H1 (cell line): Measurements from ENCODE around the gene KCNH5. TPM values are rescaled to one million over a fixed set of nuclear protein-coding genes. Genes with fewer than 3 reads are reported as not detected.

Experiments
- CTCF ChIA-PET: fragments of 300-600 bp; sonication (Branson Sonifier 250); formaldehyde crosslinking; loops from one replicate; lab custom pipeline; 2021; ENCODE audit not compliant: partially characterized antibody; lab: Charles Lee
- POLR2A ChIA-PET: fragments of 300-600 bp; sonication (Branson Sonifier 250); formaldehyde crosslinking; loops from one replicate; lab custom pipeline; 2021; ENCODE audit warnings: inconsistent platforms; ENCODE audit not compliant: partially characterized antibody; lab: Charles Lee
- DNase-seq, 2 experiments: peaks; one replicate each; pipeline versions ENCODE4 v3.0.0 to v3.0.0-alpha.2; 2010 to 2022; ENCODE audit warnings: low spot score in 2 of 2, low read depth in 1 of 2, mixed read lengths in 1 of 2
- FAIRE-seq: peaks from 2 replicates; lab custom pipeline; 2011; peaks lifted over from hg19 to GRCh38; lab: Jason Lieb, UNC
- H2AFZ ChIP-seq: 2 replicates; pipeline ENCODE4 v1.8.1; 2012; ENCODE audit warnings: low read length, inconsistent platforms
- H2AK5ac ChIP-seq: 2 replicates; pipeline ENCODE4 v1.6.1; 2013; ENCODE audit warnings: low read depth, low read length
- H2BK120ac ChIP-seq: replicated peaks from 2 replicates; pipeline ENCODE3; 2013; ENCODE audit warnings: low read depth, low read length, inconsistent platforms
- H2BK12ac ChIP-seq: 2 replicates; pipeline ENCODE4 v1.6.1; 2013; ENCODE audit warnings: low read depth, low read length
- H2BK15ac ChIP-seq: 2 replicates; pipeline ENCODE4 v1.6.1; 2013; ENCODE audit warnings: low read length
- H2BK20ac ChIP-seq: 2 replicates; pipeline ENCODE4 v1.6.1; 2013; ENCODE audit warnings: low read length
- H2BK5ac ChIP-seq: 2 replicates; pipeline ENCODE4 v1.6.1; 2013; ENCODE audit warnings: low read depth, low read length
- H3K14ac ChIP-seq: 2 replicates; pipeline ENCODE4 v1.6.1; 2013; ENCODE audit warnings: inconsistent platforms; ENCODE audit not compliant: insufficient read length
- H3K18ac ChIP-seq: 2 replicates; pipeline ENCODE4 v1.6.1; 2013; ENCODE audit warnings: low read length; ENCODE audit errors: extremely low read depth
- H3K23ac ChIP-seq: 2 replicates; pipeline ENCODE4 v1.6.1; 2013; ENCODE audit warnings: inconsistent platforms; ENCODE audit not compliant: insufficient read length
- H3K23me2 ChIP-seq: 2 replicates; pipeline ENCODE4 v1.6.1; 2013; ENCODE audit warnings: low read depth, low read length
- H3K27ac ChIP-seq: 2 replicates; pipeline ENCODE4 v1.6.1; 2011; ENCODE audit warnings: low read depth, low read length, inconsistent platforms
- H3K27me3 ChIP-seq, 4 experiments: replicated peaks in 1 of 4; 1 replicate in 1 of 4; 2 replicates in 3 of 4; pipeline versions ENCODE4 v1.6.1 to v1.8.1; 2011 to 2013; ENCODE audit warnings: low read length in 3 of 4, mild to moderate bottlenecking in 3 of 4, inconsistent platforms in 2 of 4, mixed read lengths in 2 of 4, moderate library complexity in 1 of 4; ENCODE audit not compliant: control insufficient read depth in 3 of 4, insufficient read depth in 3 of 4; ENCODE audit errors: extremely low read depth in 1 of 4
- H3K36me3 ChIP-seq, 4 experiments: 2 replicates each; pipeline versions ENCODE4 v1.6.1 to v1.8.1; 2011 to 2013; ENCODE audit warnings: mild to moderate bottlenecking in 4 of 4, low read length in 3 of 4, moderate library complexity in 2 of 4, control low read depth in 1 of 4, inconsistent platforms in 1 of 4; ENCODE audit not compliant: insufficient read depth in 4 of 4, control insufficient read depth in 2 of 4
- H3K4ac ChIP-seq: replicated peaks from 2 replicates; pipeline ENCODE3; 2013; ENCODE audit warnings: low read length, low read depth, mixed read lengths, inconsistent platforms; ENCODE audit not compliant: insufficient read length
- H3K4me1 ChIP-seq, 4 experiments: replicated peaks in 1 of 4; 1 replicate in 1 of 4; 2 replicates in 3 of 4; pipeline versions ENCODE4 v1.6.1 to v1.8.1; 2011 to 2013; ENCODE audit warnings: low read length in 3 of 4, inconsistent platforms in 2 of 4, mixed read lengths in 1 of 4; ENCODE audit not compliant: insufficient read depth in 4 of 4, control insufficient read depth in 3 of 4
- H3K4me2 ChIP-seq, 2 experiments: 2 replicates each; pipeline versions ENCODE4 v1.6.1 to v1.8.1; 2011 to 2013; ENCODE audit warnings: low read depth in 2 of 2, low read length in 2 of 2, control low read depth in 1 of 2, inconsistent platforms in 1 of 2, mild to moderate bottlenecking in 1 of 2; ENCODE audit not compliant: insufficient read depth in 1 of 2
- H3K4me3 ChIP-seq, 4 experiments: fragments of 200-600, 300-600 bp in 1 of 4; sonication (generic), shearing (Covaris generic), sonication (Bioruptor Twin) in 1 of 4; 2 replicates each; pipeline versions ENCODE4 v1.5.1 to v1.8.1; 2011 to 2016; ENCODE audit warnings: low read length in 4 of 4, low read depth in 3 of 4, control low read depth in 2 of 4, inconsistent platforms in 2 of 4, mild to moderate bottlenecking in 2 of 4, mixed read lengths in 1 of 4, moderate library complexity in 1 of 4; ENCODE audit not compliant: insufficient read depth in 2 of 4; ENCODE audit errors: extremely low read depth in 1 of 4
- H3K56ac ChIP-seq: replicated peaks from 2 replicates; pipeline ENCODE3; 2013; ENCODE audit warnings: low read depth, mild to moderate bottlenecking, mixed read lengths, low read length, inconsistent platforms; ENCODE audit not compliant: insufficient read length
- H3K79me1 ChIP-seq: 2 replicates; pipeline ENCODE4 v1.6.1; 2013; ENCODE audit warnings: low read depth, low read length, control low read depth
- H3K79me2 ChIP-seq, 2 experiments: 2 replicates each; pipeline versions ENCODE4 v1.6.1 to v1.8.1; 2012 to 2013; ENCODE audit warnings: low read length in 2 of 2, mild to moderate bottlenecking in 2 of 2, inconsistent platforms in 1 of 2; ENCODE audit not compliant: insufficient read depth in 2 of 2, control insufficient read depth in 1 of 2
- H3K9ac ChIP-seq, 4 experiments: replicated peaks in 1 of 4; 1 replicate in 1 of 4; 2 replicates in 3 of 4; pipeline versions ENCODE4 v1.6.1 to v1.8.1; 2011 to 2013; ENCODE audit warnings: low read depth in 3 of 4, low read length in 3 of 4, control low read depth in 2 of 4, mild to moderate bottlenecking in 2 of 4, moderate library complexity in 2 of 4, inconsistent platforms in 1 of 4; ENCODE audit errors: extremely low read depth in 1 of 4
- H3K9me3 ChIP-seq, 2 experiments: 2 replicates each; pipeline versions ENCODE4 v1.6.1 to v1.8.1; 2012 to 2013; ENCODE audit warnings: mild to moderate bottlenecking in 2 of 2, moderate library complexity in 2 of 2, control low read depth in 1 of 2, inconsistent platforms in 1 of 2, low read depth in 1 of 2, low read length in 1 of 2, mixed read lengths in 1 of 2; ENCODE audit not compliant: insufficient read depth in 2 of 2
- H4K20me1 ChIP-seq, 2 experiments: replicated peaks in 1 of 2; 2 replicates each; pipeline versions ENCODE3 to v1.8.1; 2011 to 2013; ENCODE audit warnings: inconsistent platforms in 2 of 2, low read length in 2 of 2, mild to moderate bottlenecking in 1 of 2; ENCODE audit not compliant: insufficient read depth in 2 of 2, control insufficient read depth in 1 of 2
- H4K5ac ChIP-seq: 2 replicates; pipeline ENCODE4 v1.6.1; 2013; ENCODE audit warnings: low read length, low read depth, mixed read lengths, inconsistent platforms; ENCODE audit not compliant: insufficient read length
- H4K8ac ChIP-seq: 2 replicates; pipeline ENCODE4 v1.8.0; 2013; ENCODE audit warnings: mild to moderate bottlenecking, moderate library complexity, low read length, inconsistent platforms; ENCODE audit not compliant: insufficient read depth; ENCODE audit errors: extremely low read depth
- H4K91ac ChIP-seq: replicated peaks from 2 replicates; pipeline ENCODE3; 2013; ENCODE audit warnings: low read length, mixed read lengths, inconsistent platforms; ENCODE audit not compliant: insufficient read length
- EP300 ChIP-seq, 2 experiments: IDR thresholded peaks; 1 replicate in 1 of 2; 2 replicates in 1 of 2; pipeline ENCODE4 v1.6.1; 2011 to 2012; ENCODE audit warnings: low read depth in 2 of 2, low read length in 2 of 2, mild to moderate bottlenecking in 2 of 2, borderline replicate concordance in 1 of 2, inconsistent platforms in 1 of 2, moderate library complexity in 1 of 2
- HDAC2 ChIP-seq, 2 experiments: fragments of 300-600 bp in 1 of 2; sonication (generic) in 1 of 2; IDR thresholded peaks; 2 replicates each; pipeline ENCODE4 v1.6.1; 2011 to 2012; ENCODE audit warnings: low read depth in 2 of 2, low read length in 2 of 2, mild to moderate bottlenecking in 2 of 2, moderate library complexity in 2 of 2, borderline replicate concordance in 1 of 2, inconsistent platforms in 1 of 2
- HDAC6 ChIP-seq: IDR thresholded peaks from one replicate; pipeline ENCODE4 v1.7.1; 2012; ENCODE audit warnings: low read depth, mild to moderate bottlenecking, inconsistent platforms, low read length, moderate library complexity
- KDM4A ChIP-seq: IDR thresholded peaks from one replicate; pipeline ENCODE4 v1.7.1; 2012; ENCODE audit warnings: low read depth, mild to moderate bottlenecking, moderate library complexity, low read length, inconsistent platforms; ENCODE audit not compliant: severe bottlenecking
- SIX5 ChIP-seq: IDR thresholded peaks from 2 replicates; pipeline ENCODE4 v1.6.1; 2011; ENCODE audit warnings: mild to moderate bottlenecking, low read depth, low read length
- SP2 ChIP-seq: IDR thresholded peaks from 2 replicates; pipeline ENCODE4 v1.6.1; 2012; ENCODE audit warnings: mild to moderate bottlenecking, low read length, inconsistent platforms
- ZNF274 ChIP-seq: IDR thresholded peaks from 2 replicates; pipeline ENCODE4 v1.7.0; 2012; ENCODE audit warnings: low read length, borderline replicate concordance; ENCODE audit errors: extremely low read depth
- WGBS, 2 experiments: shearing (Covaris generic) in 1 of 2; methylation state at CpG; one replicate each; pipeline versions ENCODE4 v1.1.6 to v1.1.7; 2013 to 2015; ENCODE audit warnings: low lambda C conversion rate in 2 of 2, mixed read lengths in 2 of 2, inconsistent platforms in 1 of 2, low coverage in 1 of 2, missing lambda C conversion rate in 1 of 2; ENCODE audit not compliant: insufficient replicate concordance in 2 of 2, insufficient coverage in 1 of 2, insufficient read length in 1 of 2; ENCODE audit errors: extremely low coverage in 1 of 2, missing lambda C conversion rate in 1 of 2; 5-methylcytosine and 5-hydroxymethylcytosine counted together
- polyA plus RNA-seq, 7 experiments: library from polyadenylated mRNA; depleted of rRNA in 3 of 7; stranded (reverse) in 5 of 7; unstranded in 2 of 7; fragments of >200 nt in 5 of 7; fragments of 200-250 nt in 2 of 7; gene quantifications; 1 replicate in 5 of 7; 2 replicates in 1 of 7; 4 replicates in 1 of 7; pipeline versions ENCODE4 v1.2.1 to v1.2.3, GENCODE V29; 2011 to 2013; ENCODE audit warnings: missing spikeins in 2 of 7, mixed read lengths in 2 of 7
- total RNA-seq: library from RNA; stranded (reverse); fragmentation: NEBNext Ultra II Directional; extraction: Animal tissue kit (Norgen Biotek cat#: 25700); gene quantifications from 2 replicates; pipeline ENCODE4 v1.2.1, GENCODE V29; 2021

The KCNH5 gene
- total and polyA plus RNA-seq, 2 of the 8 experiments (the other 6 are each of a cell fraction or from before 2014, with no cell fraction given) = 0.24 to 0.50 TPM

GRCh38 chr14:62743118-62743517, 302.1 kb downstream of the KCNH5 start:
- CTCF ChIA-PET = interaction anchor here (1.4 kb wide), 1 partner anchor 9 kb away, joined by 4 read pairs; no protein-coding TSS in a partner anchor
- H3K27me3 ChIP-seq = no peaks in the 10 kb centered on the region

More at GRCh38 chr14:62743118-62743517, 302.1 kb downstream of the KCNH5 start:
- no peaks in the 10 kb centered on the region for H3K79me2 ChIP-seq
- H3K27ac ChIP-seq = no peak overlapping the region
- H2BK120ac ChIP-seq = no peak overlapping the region
- H3K56ac ChIP-seq = no peak overlapping the region
- H2BK5ac ChIP-seq = no peak overlapping the region
- H2BK15ac ChIP-seq = no peak overlapping the region
- H3K9me3 ChIP-seq = no peaks in the 10 kb centered on the region
- H3K79me1 ChIP-seq = no peaks in the 10 kb centered on the region
- no peak overlapping the region for H3K4ac ChIP-seq
- H2AK5ac ChIP-seq = no peak overlapping the region
- H4K8ac ChIP-seq = no peak overlapping the region
- WGBS, 2 experiments = 90% methylated on average over 4 of the region's 4 CpGs; no CpG with 5 or more reads in 1 of the 2 experiments
- H3K4me3 ChIP-seq = no peak overlapping the region
- H2BK12ac ChIP-seq = no peak overlapping the region
- H3K4me1 ChIP-seq = peaks cover 0 to 5% (median 0%) of the 10 kb centered on the region in 4 experiments; a peak in 1 of 7 replicates
- no peak overlapping the region for H3K9ac ChIP-seq
- H4K5ac ChIP-seq = no peak overlapping the region
- TF ChIP-seq ZNF274 (no peak), HDAC2 (IDR thresholded peaks at IDR 0.05; ENCODE audit: borderline replicate concordance in 1 of 2, low read depth in 2 of 2, low read length in 2 of 2) (no peak), HDAC6 (no peak), KDM4A (no peak), EP300 (IDR thresholded peaks at IDR 0.05; ENCODE audit: borderline replicate concordance in 1 of 2, low read depth in 2 of 2, low read length in 2 of 2) (no peak), SP2 (no peak), SIX5 (no peak)
- H4K20me1 ChIP-seq = no peaks in the 10 kb centered on the region
- no peak for DNase-seq
- no peak overlapping the region for H3K18ac ChIP-seq
- no peak overlapping the region for H3K23ac ChIP-seq
- POLR2A ChIA-PET = no interaction called here
- no peak overlapping the region for H3K14ac ChIP-seq
- no peaks in the 10 kb centered on the region for H3K23me2 ChIP-seq
- no peak overlapping the region for H2AFZ ChIP-seq
- no peak for FAIRE-seq
- no peaks in the 10 kb centered on the region for H3K36me3 ChIP-seq
- H4K91ac ChIP-seq = no peak overlapping the region
- H3K4me2 ChIP-seq = no peak overlapping the region
- H2BK20ac ChIP-seq = no peak overlapping the region
